Left renal cortex interstitium (tissue), 4 donors: ENCODE measurements around the gene MAMDC2. TPM values are rescaled to one million over a fixed set of nuclear protein-coding genes. Genes with fewer than 3 reads are reported as not detected.

ENCODE experiments used
- DNase-seq, 4 donors: peaks; one replicate each; pipeline ENCODE4 v3.0.0-alpha.2; 2013; ENCODE audit warnings: low read depth in 4 of 4, low spot score in 2 of 4, missing footprints in 1 of 4
- polyA plus RNA-seq, 4 donors: library from polyadenylated mRNA; unstranded; fragments of 120-200 nt; gene quantifications; one replicate each; pipeline ENCODE4 v1.2.1, GENCODE V29; 2013; ENCODE audit not compliant: insufficient read length in 4 of 4

The MAMDC2 gene
- polyA plus RNA-seq, 4 donors, result 6.2 to 7.3 (median 6.5) TPM

- DNase-seq, result no peak
These were observed 17.3 kb downstream of the MAMDC2 start for GRCh38 chr9:70060883-70061507.

GRCh38 chr9:70061776-70062175 lies 18.1 kb downstream of the MAMDC2 start:
- DNase-seq, result no peak

- DNase-seq, result no peak
These were observed 20.8 kb downstream of the MAMDC2 start for GRCh38 chr9:70064496-70064895.

- no peak for DNase-seq
These were observed 21.9 kb downstream of the MAMDC2 start for GRCh38 chr9:70065572-70065971.

- no peak for DNase-seq
These were observed 22.8 kb downstream of the MAMDC2 start for GRCh38 chr9:70066418-70066817.

- DNase-seq, result no peak
These were observed 23.2 kb downstream of the MAMDC2 start for GRCh38 chr9:70066874-70067273.

- DNase-seq, result no peak
These were observed 26.1 kb downstream of the MAMDC2 start for GRCh38 chr9:70069704-70070103.

GRCh38 chr9:70073193-70073592 lies 29.5 kb downstream of the MAMDC2 start:
- DNase-seq, result no peak

- no peak for DNase-seq
These were observed 30.1 kb downstream of the MAMDC2 start for GRCh38 chr9:70073756-70074155.

- no peak for DNase-seq
These were observed 33.0 kb downstream of the MAMDC2 start for GRCh38 chr9:70076678-70077077.

GRCh38 chr9:70079417-70080037 lies 35.9 kb downstream of the MAMDC2 start:
- DNase-seq, result no peak

- DNase-seq, result no peak
These were observed 37.0 kb downstream of the MAMDC2 start for GRCh38 chr9:70080481-70081119.

GRCh38 chr9:70081120-70081495 lies 37.5 kb downstream of the MAMDC2 start:
- DNase-seq, result no peak

- DNase-seq, result no peak
These were observed 39.8 kb downstream of the MAMDC2 start for GRCh38 chr9:70083429-70083828.

- peak in 3 of 4 donors; percentile 13 to 51 (median 50) for DNase-seq
These were observed 41.6 kb downstream of the MAMDC2 start for GRCh38 chr9:70085241-70085640.

- DNase-seq, result no peak
These were observed 47.5 kb downstream of the MAMDC2 start for GRCh38 chr9:70091103-70091502.

- no peak for DNase-seq
These were observed 47.9 kb downstream of the MAMDC2 start for GRCh38 chr9:70091572-70091971.

- DNase-seq, result no peak
These were observed 48.5 kb downstream of the MAMDC2 start for GRCh38 chr9:70092190-70092589.

GRCh38 chr9:70093095-70093494 lies 49.4 kb downstream of the MAMDC2 start:
- DNase-seq, result no peak

GRCh38 chr9:70093944-70094343 lies 50.3 kb downstream of the MAMDC2 start:
- no peak for DNase-seq

GRCh38 chr9:70094747-70095146 lies 51.1 kb downstream of the MAMDC2 start:
- no peak for DNase-seq

GRCh38 chr9:70097187-70097586 lies 53.5 kb downstream of the MAMDC2 start:
- DNase-seq, result no peak
